Retina (tissue), 1 donor: ENCODE data around the gene UBR1.
"Not testable (repeated sequence)": the region's sequence is repeated elsewhere in the genome, so short reads cannot be mapped to it uniquely, and the experiment has no call there.

Experiments used
- DNase-seq: peaks from one replicate; pipeline ENCODE4 v3.0.0-alpha.2; 2016

The UBR1 gene

DNA sequence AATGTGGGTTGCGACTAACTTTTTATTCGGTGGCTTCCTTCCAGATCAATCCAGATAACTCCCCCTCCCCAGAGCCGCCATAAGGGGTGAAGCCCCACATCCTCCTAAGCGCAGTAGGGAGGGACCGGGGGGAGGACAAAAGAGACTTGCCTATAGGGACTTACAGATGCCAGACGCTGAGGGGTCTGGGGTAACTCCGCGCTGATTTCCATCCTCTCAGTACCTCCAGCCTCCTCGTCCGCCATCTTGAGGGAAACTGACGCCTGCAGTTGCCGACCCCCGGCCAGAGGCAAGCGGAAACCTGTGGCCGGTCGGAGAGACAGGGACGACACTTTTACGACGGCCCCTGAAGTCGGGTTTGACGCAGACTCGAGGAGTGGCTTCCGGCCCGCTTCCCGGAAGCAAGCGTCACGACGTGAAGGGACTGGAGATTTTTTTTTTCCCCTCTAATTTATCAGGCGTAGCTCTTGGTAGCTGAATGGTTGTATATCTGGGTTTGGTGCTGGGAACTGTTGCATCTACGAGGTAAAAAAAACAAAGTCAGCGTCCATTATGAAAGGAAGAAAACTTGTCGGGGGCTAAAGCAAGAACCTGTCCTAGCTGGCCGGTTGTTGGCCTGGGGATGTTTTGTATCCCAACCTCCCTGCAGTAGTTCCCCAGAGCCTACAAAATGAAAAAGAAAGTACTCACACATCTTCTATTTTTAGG is at the start of gene UBR1:
Gene UBR1, minus strand, starts transcription at position 261 of the 708 bp plus-strand sequence. Its CDS starts 16 bp downstream, at position 245.
- DNase-seq, result peak; percentile 92

DNA sequence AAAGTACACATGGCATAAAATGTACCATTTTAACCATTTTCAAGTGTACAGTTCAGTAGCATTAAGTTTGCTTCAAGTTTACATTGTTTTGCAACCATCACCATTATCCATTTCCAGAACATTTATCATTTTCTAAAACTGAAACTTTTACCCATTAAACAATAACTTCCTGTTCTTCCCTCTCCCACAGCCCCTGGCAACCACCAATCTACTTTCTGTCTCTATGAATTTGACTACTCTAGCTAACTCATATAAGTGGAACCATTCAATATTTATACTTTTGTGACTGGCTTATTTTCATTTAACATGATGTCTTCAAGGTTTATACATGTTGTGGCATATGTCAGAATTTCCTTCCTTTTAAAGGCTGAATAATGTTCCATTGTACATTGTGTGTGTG is 47.4 kb upstream of the UBR1 start:
- no peak for DNase-seq

DNA sequence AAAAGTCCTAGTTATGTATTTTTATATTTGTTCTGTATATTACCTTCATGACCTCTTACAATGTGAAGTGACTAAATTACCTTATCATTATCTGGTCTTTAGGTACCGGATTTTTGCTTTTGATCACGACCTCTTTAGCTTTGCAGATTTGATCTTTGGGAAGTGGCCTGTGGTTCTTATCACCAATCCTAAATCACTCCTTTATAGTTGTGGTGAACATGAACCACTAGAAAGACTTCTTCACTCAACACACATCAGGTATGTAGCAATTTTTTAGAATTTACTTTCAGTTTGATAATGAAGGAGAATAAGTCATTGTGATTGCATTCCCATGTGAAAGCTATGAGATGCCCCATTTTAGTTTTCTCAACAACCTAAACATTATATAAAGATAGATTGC is 45.9 kb upstream of the UBR1 start:
- DNase-seq, result no peak

DNA sequence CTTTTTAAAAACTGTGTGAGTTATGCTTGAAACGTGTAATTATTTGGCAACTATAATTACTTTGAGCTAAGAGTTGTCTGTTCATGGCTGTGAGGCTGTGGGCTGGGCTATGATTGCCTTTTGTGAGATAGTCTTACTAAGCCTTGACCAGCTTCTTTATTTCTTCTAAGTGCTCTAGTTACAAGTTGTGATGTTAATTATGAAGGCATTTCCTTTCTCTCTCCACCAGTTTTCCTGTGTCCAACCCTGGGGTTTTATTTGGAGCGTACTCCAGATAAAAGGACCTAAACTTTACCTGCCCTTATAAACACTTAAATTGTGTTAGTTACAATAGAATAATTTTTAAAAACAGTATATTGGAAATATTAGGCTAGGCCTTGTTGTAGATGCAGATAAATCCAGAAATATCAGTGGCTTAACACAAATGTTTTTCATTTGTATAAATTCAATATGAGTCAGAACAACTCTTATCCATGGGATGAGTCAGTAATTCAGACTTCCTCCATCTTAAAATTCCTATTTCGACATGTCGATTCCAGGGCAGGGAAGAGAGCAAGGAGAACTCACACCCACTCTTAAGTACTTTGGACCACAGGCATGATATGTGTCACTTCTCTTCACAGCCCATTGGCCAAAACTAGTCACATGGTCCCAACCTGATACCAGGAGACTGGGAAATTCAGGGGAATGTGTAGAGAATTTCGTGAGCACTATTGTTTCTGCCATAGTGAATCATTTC is 44.5 kb upstream of the UBR1 start:
- no peak for DNase-seq

DNA sequence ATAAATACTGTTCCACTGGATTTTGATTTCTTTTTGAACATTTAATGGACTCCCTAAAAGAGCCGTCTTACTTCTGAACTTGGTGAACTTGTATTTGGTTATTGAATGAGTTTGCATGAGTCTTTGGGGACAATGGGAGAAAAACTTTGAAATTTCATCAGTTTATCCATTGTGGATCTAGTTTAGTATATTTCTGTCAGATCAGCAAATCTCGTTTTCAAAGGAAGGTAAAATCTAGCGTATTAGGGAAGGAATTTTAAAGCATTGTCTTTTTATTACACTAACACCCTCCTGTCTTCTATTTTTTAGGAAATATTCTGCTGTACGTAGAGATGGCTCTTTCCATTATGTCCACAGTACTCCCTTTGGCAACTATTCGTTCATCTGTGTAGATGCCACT is 40.3 kb upstream of the UBR1 start:
- no peak for DNase-seq

DNA sequence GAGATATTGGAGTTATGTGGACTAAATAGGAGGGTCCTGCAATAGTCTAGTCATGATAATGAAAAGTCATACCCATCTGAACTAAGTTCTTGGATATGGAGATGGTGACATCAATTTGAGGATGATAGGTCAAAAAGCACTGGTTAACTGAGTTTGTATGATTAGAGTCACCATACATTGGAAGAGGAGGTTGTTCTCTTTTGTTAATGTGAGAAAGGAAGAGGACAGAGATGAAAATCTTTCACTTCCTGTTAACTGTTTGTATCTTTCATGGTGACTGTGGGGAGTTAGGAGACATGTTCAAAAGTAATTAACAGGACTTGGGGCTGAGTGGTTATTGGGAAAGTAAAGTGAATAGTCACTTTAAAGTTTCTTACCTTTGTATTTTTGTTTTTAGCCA is 38.7 kb upstream of the UBR1 start:
- no peak for DNase-seq

DNA sequence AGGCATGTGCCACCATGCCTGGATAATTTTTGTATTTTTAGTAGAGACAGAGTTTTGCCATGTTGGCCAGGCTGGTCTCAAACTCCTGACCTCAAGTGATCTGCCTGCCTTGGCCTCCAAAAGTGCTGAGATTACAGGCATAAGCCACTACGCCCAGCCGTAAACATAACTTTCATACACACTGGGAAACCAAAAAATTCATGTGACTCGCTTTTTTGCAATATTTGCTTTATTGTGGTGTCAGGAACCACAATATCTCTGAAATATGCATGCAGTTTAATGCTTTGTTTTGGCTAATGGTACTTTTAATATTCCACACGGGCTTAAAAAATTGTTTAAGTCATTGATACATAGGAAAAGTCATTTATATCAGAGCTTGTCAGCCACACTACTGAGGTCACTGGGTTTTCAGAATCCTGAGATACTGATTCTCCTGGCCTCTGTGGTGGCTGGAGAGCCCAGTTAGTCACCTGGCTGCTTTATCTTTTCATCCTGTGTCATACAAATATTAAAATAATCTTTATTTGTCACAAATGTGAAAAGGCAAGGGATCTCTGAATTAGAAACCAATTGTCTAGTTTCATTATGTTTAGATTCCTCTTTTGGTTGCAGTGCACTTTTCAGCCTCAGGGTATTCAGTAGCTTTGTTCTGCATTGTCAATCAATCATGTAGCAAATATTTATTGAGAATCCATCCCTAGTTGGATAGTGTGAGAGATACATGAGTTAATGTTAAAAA is 37.5 kb upstream of the UBR1 start:
- no peak for DNase-seq

DNA sequence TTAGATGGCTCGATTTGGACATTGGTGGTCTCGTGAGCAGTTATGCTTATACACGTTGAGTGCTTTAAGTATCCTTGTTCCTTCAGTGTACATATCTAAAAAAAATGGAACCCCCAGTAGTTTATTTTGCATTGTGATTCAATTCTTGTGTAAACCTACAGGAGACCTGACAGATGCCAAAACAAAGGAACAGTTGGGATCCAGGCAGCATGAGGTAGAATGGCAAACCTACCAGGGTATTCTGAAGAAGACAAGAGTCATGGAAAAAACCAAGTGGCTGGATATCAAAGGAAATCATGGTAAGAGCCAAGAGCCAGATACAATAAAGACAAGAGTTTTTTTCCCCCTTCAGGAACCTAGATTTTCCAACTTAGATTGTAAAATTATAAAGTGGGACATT is 29.5 kb upstream of the UBR1 start:
- DNase-seq, result no peak

DNA sequence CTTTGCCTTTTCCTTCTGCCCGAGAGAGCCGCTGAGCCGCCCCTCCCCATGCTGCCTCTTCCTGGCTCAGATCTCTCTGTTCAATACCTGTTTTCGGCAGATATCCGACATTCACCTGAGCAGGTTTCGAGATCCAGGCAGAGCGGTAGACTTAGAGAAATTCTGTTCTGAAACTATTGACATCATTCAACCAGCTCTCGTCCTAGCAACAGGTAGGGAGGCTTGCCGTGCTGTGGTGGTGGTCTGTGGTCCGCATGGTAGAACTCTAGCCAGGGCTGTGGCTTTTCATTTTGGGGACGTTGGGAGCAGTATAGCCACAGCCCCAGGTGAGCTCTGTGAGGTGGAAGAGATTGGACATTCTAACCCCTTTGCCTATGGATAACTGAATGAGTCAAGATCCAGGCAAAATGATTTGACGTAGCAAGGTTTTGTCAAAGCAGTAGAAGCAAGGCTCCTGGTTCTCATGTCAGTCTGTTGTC is 28.4 kb upstream of the UBR1 start:
- no peak for DNase-seq

DNA sequence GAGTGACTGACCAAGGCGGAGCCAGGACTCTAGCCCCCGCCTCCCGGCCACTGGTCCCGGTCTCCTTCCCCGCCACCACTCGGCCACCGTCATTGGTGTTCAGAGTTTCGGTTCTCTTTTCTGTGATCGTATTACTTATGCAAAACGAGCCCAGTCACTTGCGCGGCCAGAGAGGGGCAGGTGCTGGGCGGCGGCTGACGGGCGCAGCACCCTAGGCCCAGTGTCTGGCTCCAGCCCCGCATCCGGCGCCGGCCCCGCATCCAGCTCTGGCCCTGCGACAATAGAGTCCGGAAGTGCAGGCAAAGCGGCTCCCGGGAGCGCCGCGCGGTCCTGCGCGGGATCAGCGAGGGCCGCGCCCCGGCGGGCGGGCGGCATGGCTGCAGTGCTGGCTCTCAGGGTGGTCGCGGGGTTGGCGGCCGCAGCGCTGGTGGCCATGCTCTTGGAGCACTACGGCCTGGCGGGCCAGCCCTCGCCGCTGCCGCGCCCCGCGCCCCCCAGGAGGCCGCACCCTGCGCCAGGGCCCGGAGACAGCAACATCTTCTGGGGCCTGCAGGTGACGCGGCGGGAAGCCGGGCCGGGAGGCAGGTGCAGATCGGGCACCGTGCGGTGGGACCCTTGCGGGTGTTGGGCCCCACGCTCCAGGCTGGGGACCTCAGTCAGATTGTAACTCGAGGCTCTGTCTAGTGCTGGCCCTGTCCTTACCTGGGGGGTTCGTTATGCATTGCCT is 27.8 kb upstream of the UBR1 start, which contains the start of gene TMEM62:
Gene TMEM62, plus strand, starts transcription at position 157 of the 727 bp plus-strand sequence. Its CDS starts 217 bp downstream, at position 374.
- DNase-seq, result peak; percentile 87

DNA sequence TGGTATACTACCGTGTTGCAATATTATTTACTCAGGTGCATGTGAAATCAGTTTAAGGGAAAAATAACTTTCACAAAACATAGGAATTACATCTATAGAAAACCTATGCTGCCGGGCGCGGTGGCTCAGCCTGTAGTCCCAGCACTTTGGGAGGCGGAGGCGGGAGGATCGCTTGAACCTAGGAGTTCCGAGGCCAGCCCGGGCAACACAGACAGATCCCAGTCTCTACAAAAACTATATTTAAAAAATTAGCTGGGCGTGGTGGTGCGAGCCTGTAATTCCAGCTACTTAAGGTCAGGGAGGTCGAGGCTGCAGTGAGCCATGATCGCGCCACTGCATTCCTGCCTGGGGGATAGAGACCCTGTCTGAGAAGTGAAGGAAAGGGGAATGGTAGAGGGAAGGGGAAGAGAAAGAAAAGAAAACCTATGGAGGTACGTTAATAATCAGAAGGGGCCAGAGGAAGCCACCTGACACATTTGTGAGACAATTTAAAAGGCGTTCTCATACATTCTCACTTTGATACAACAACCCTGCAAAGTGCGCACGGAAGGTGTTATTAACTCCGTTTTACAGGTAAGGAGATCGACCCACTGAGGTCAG is 27.1 kb upstream of the UBR1 start:
- no peak for DNase-seq

DNA sequence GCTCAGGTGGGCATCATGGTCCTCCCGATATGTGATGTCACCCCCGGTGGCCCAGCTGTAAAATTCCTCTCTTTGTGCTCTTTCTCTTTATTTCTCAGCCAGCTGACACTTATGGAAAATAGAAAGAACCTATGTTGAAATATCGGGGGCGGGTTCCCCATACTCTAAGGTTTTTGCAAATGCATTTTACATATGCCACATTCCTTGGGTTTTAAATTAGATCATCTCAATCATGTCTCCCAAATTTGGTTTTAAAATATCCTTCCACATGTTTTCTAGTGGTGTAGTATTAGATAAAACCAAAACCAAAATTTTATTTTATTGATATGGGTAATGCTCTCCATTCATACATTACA is 23.1 kb upstream of the UBR1 start:
- DNase-seq, result no peak

DNA sequence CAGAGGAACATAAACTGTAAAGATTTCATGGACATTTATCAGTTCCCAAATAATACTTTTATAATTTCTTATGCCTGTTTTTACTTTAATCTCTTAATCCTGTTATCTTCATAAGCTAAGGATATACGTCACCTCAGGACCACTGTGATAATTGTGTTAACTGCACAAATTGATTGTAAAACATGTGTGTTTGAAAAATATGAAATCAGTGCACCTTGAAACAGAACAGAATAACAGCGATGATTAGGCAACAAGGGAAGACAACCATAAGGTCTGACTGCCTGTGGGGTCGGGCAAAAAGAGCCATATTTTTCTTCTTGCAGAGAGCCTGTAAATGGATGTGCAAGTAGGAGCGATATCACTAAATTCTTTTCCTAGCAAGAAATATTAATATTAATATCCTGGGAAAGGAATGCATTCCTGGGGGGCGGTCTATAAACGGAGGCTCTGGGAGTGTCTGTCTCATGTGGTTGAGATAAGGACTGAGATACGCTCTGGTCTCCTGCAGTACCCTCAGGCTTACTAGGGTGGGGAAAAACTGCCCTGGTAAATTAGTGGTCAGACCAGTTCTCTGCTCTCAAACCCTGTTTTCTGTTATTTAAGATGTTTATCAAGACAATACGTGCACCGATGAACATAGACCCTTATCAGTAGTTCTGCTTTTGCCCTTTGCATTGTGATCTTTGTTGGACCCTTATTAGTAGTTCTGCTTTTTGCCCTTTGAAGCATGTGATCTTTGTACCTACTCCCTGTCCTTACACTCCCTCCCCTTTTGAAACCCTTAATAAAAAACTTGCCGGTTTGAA is 22.5 kb upstream of the UBR1 start:
- not testable (repeated sequence) for DNase-seq

DNA sequence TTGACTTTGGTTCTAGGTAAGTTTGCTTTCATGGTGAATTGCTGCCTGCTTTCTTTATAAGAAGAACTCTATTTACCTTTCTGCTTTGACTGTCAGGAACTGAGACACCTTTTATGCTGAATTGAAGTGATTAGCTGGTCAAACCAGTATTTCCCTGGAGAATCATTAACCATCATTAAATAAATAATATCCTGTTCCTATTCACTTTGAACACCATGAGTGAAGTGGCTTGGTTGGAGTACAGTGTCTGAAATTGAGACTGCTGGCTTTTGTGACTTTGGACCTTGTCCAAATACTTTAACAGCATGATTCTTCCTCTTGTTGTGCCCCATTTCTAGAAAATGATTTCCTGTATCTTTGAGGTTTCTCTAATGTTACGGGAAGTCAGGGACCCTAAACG is 21.9 kb upstream of the UBR1 start:
- no peak for DNase-seq

DNA sequence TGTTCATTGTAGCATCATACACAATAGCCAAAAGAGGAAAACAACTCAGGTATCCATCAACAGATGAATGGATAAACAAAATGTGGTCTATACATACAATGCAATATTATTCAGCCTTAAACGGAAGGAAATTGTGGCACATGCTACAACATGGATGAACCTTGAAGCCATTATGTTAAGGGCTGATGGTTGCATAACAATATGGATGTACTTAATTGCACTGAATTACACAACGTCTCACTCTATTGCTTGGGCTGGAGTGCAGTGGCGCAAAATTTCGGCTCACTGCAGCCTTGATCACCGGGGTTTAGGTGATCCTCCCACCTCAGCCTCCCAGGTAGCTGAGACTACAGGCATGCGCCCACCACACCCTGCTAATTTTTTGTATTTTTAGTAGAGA is 20.5 kb upstream of the UBR1 start:
- no peak for DNase-seq

DNA sequence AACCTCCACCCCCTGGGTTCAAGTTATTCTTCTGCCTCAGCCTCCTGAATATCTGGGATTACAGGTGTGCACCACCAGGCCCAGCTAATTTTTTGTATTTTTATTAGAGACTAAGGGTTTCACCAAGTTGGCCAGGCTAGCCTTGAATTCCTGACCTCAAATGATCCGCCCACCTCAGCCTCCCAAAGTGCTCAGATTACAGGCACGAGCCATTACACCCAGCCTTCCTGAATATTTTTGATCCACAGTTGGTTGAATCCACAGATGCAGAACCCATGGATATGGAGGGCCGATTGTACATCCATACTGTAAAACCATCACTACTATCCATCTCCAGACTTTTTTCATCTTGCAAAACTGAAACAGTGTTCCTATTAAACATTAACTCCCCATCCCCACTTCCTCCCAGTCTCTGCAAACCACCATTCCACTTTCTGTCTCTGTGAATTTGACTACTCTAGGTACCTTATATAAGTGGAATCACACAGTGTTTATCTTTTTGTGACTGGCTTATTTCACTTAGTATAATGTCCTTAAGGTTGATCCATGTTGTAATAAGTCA is 19.3 kb upstream of the UBR1 start:
- no peak for DNase-seq

DNA sequence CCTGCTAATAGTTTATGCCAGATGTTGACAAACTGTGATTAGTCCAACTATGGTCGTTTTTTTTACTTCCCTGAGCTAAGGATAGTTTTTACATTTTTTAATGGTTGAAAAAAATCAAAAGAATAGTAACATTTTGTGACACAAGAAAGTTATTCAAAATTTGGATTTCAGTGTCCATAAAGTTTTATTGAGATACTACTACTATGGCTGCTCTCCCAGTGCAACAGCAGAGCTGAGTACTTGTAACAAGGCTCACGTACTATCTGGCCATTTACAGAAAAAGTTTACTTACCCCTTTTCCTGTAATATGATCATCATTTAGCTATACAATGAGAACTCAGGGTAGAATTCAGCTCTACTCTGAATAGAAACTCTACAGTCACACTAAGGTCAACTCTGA is 16.0 kb upstream of the UBR1 start:
- DNase-seq, result no peak

DNA sequence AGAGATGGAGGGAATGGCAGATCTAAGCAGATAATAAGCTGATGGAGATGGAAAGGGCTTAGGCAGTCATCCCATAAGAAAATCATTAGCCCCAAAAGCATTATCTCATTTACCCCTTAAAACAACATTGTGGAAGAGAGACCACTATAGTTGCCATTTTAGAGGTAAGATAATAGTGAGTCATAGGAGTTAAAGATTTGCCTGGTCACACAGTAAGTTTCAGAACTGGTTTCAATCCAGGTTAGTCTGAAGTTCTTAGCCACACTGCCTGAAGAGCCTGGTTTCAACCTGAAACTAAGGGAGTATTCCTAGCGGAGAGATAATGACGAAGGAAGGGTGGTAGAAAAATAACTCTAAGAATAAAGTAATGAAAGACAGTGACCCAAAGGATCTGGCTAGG is 13.0 kb upstream of the UBR1 start:
- no peak for DNase-seq

DNA sequence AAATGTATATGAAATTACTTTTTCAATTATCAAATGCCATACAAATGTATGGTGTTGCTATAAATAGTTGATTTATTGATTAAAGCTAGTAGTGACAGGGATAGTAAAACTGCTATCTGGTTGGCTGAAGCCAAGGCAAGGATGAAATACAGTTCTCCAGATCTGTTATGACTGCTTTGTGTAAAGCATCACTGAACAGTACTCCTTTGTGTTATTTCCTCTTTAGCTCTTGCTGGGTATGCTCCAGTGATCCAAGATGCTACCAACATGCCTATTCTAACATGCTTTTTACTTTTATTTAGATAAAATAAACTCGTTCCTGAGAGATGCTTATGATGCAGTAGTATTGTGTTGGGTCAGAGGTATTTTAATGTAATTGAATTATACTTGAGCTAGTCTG is 12.4 kb upstream of the UBR1 start:
- DNase-seq, result no peak

DNA sequence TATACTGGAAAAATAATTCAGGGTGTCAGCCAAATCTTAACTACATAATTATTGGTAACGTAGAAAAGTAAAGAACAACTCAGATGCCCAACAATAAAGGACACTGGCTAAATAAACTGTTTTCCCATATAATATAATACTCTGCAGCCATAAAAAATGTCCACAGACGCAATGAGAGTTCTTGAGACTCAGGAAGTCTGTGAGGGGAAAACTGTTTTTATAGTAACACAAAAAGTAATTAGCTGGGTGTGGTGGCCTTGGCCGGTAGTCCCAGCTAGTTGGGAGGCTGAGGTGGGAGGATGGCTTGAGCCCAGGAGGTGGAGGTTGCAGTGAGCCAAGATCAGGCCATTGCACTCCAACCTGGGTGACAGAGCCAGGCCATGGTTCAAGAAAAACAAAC is 5.5 kb upstream of the UBR1 start:
- DNase-seq, result no peak

DNA sequence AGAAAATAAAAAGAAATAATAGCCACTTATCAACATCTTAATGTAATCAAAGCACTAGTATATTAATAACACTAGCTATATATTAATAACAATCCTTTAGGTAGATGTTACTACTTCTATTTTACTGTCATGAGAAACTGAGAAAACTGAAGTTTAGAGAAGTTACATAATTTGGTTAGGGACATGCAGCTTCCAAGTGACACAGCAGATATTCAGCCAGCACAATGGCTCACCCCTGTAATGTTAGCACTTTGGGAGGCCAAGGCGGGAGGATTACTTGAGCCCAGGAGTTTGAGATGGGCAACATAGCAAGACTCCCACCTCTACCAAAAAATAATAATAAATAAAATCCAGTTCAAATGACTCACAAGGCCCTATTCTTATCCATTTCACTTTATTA is 1.9 kb upstream of the UBR1 start:
- DNase-seq, result no peak

DNA sequence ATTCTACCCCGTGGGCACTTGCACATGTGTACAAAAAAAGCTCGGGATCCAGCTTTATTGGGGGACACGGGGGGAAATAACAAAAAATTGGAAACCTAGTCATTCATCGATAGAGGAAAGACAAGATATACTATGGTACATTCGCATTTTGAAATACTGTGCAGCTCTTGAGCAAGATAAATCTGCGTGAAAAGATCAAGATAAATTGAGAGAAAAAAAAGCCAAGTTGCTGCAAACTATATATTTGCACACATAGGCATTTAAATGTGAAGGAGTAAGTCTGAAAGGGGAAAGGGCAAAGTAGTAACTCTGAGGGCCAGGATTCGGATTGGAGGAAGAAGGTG is 620 bp upstream of the UBR1 start:
- no peak for DNase-seq
